Mesendoderm (in vitro differentiated cells): Measurements from ENCODE around the gene ATP13A4.

ENCODE experiments used
- DNase-seq: peaks from one replicate; pipeline ENCODE4 v3.0.0; 2013
- H2AK5ac ChIP-seq: 2 replicates; pipeline ENCODE4 v1.6.1; 2013; ENCODE audit warnings: low read length, inconsistent platforms
- H2BK120ac ChIP-seq: 2 replicates; pipeline ENCODE4 v1.6.1; 2013; ENCODE audit warnings: low read depth, mild to moderate bottlenecking, low read length, moderate library complexity, mixed read lengths
- H2BK15ac ChIP-seq: replicated peaks from 2 replicates; pipeline ENCODE4 v1.6.1; 2013; ENCODE audit warnings: low read depth, mild to moderate bottlenecking, moderate library complexity
- H2BK5ac ChIP-seq: 2 replicates; pipeline ENCODE4 v1.6.1; 2013; ENCODE audit warnings: low read length, inconsistent platforms
- H3K18ac ChIP-seq: 2 replicates; pipeline ENCODE4 v1.6.1; 2013; ENCODE audit warnings: mild to moderate bottlenecking, low read length, mixed read lengths
- H3K23ac ChIP-seq: one replicate; pipeline ENCODE4 v1.6.1; 2013; ENCODE audit warnings: low read length
- H3K27ac ChIP-seq: 2 replicates; pipeline ENCODE4 v1.5.1; 2013; ENCODE audit warnings: low read depth, mild to moderate bottlenecking, inconsistent platforms, low read length, moderate library complexity
- H3K27me3 ChIP-seq: 2 replicates; pipeline ENCODE4 v1.6.1; 2013; ENCODE audit warnings: low read length, control low read depth, mild to moderate bottlenecking, inconsistent platforms; ENCODE audit not compliant: insufficient read depth, poor library complexity
- H3K36me3 ChIP-seq: 2 replicates; pipeline ENCODE4 v1.6.1; 2013; ENCODE audit warnings: low read length, inconsistent platforms; ENCODE audit not compliant: control insufficient read depth, insufficient read depth
- H3K4ac ChIP-seq: one replicate; pipeline ENCODE4 v1.6.1; 2013; ENCODE audit warnings: low read depth, mild to moderate bottlenecking, low read length, moderate library complexity
- H3K4me1 ChIP-seq: 2 replicates; pipeline ENCODE4 v1.6.1; 2013; ENCODE audit warnings: low read depth, low read length, inconsistent platforms; ENCODE audit not compliant: control insufficient read depth
- H3K4me2 ChIP-seq: 2 replicates; pipeline ENCODE4 v1.6.1; 2013; ENCODE audit warnings: low read length
- H3K4me3 ChIP-seq: 2 replicates; pipeline ENCODE4 v1.5.1; 2013; ENCODE audit warnings: mild to moderate bottlenecking, low read length
- H3K56ac ChIP-seq: one replicate; pipeline ENCODE4 v1.6.1; 2013; ENCODE audit warnings: low read length
- H3K79me1 ChIP-seq: 2 replicates; pipeline ENCODE4 v1.6.1; 2013; ENCODE audit warnings: low read length, inconsistent platforms
- H3K79me2 ChIP-seq: 2 replicates; pipeline ENCODE4 v1.6.1; 2013; ENCODE audit warnings: mild to moderate bottlenecking, low read length; ENCODE audit not compliant: control insufficient read depth, insufficient read depth
- H3K9ac ChIP-seq: 2 replicates; pipeline ENCODE4 v1.6.1; 2013; ENCODE audit warnings: low read length, inconsistent platforms
- H4K5ac ChIP-seq: one replicate; pipeline ENCODE4 v1.6.1; 2013; ENCODE audit warnings: low read length
- H4K8ac ChIP-seq: one replicate; pipeline ENCODE4 v1.6.1; 2013; ENCODE audit warnings: low read depth, mild to moderate bottlenecking, control low read depth, low read length, moderate library complexity
- WGBS: extraction: QIAGEN DNeasy Blood & Tissue Kit; methylation state at CpG from one replicate; pipeline ENCODE4 v1.1.7; 2013; ENCODE audit warnings: low lambda C conversion rate, missing lambda C conversion rate; ENCODE audit not compliant: insufficient coverage; ENCODE audit errors: extremely low coverage; 5-methylcytosine and 5-hydroxymethylcytosine counted together

ATP13A4 gene

GRCh38 chr3:193388361-193388760 is 166.3 kb downstream of the ATP13A4 start:
- Histone ChIP-seq H3K18ac (no peak overlapping the region), H3K56ac (no peak overlapping the region), H3K27ac (no peak overlapping the region), H3K4ac (no peak overlapping the region), H3K4me2 (no peak overlapping the region), H3K4me1 (peaks cover 1% of the 10 kb centered on the region), H3K4me3 (no peak overlapping the region), H3K79me1 (no peaks in the 10 kb centered on the region), H3K79me2 (no peaks in the 10 kb centered on the region), H2AK5ac (no peak overlapping the region), H4K8ac (no peak overlapping the region), H2BK5ac (no peak overlapping the region), H4K5ac (no peak overlapping the region), H2BK120ac (no peak overlapping the region), H2BK15ac (no peak overlapping the region), H3K36me3 (no peaks in the 10 kb centered on the region), H3K27me3 (no peaks in the 10 kb centered on the region), H3K23ac (no peak overlapping the region), H3K9ac (no peak overlapping the region)
- DNase-seq: no peak
- no CpG with 5 or more reads among the region's 6 CpGs for WGBS

GRCh38 chr3:193387596-193387995 is 167.1 kb downstream of the ATP13A4 start:
- DNase-seq: no peak
- Histone ChIP-seq H2BK15ac (no peak overlapping the region), H2BK5ac (no peak overlapping the region), H3K4me2 (no peak overlapping the region), H2BK120ac (no peak overlapping the region), H2AK5ac (no peak overlapping the region), H3K56ac (no peak overlapping the region), H3K4me1 (peaks cover 2% of the 10 kb centered on the region), H3K18ac (no peak overlapping the region), H4K5ac (no peak overlapping the region), H3K9ac (no peak overlapping the region), H3K27me3 (no peaks in the 10 kb centered on the region), H3K4me3 (no peak overlapping the region), H3K23ac (no peak overlapping the region), H3K27ac (no peak overlapping the region), H3K79me2 (no peaks in the 10 kb centered on the region), H4K8ac (no peak overlapping the region), H3K4ac (no peak overlapping the region), H3K79me1 (no peaks in the 10 kb centered on the region), H3K36me3 (no peaks in the 10 kb centered on the region)
- no CpG with 5 or more reads among the region's 2 CpGs for WGBS

DNA sequence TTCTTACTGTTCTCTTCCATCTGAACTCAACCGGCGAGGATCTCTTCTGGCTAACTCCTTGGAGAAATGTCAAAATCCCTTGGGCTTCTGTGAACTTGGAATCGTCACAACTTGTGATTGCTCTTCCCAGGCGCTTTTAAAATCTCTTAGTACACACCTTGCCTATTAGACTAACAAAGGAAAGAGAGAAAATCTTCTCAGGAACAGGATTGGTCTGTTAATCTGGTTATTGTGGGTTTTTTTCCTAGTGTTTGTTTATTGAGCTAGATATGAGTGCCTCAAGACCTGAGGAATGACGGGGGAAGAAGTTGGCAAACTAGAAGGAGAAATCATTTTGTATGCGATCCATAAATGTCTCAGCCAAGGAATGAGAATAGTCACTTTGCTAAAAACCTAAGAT is 176.0 kb downstream of the ATP13A4 start, which contains the start of gene ATP13A5:
Gene ATP13A5, minus strand, starts transcription at position 48 of the 400 bp plus-strand sequence. Its CDS starts 28 bp downstream, at position 20.
- peaks cover 2% of the 10 kb centered on the region for H3K4me1 ChIP-seq
- no peaks in the 10 kb centered on the region for H3K27me3 ChIP-seq
- H3K4me2 ChIP-seq: no peak within 1 kb of the TSS
- H3K27ac ChIP-seq: no peak within 1 kb of the TSS
- no peak within 1 kb of the TSS for H4K8ac ChIP-seq
- DNase-seq: no peak
- H3K9ac ChIP-seq: no peak within 1 kb of the TSS
- H3K36me3 ChIP-seq: no peaks in the 10 kb centered on the region
- H3K79me1 ChIP-seq: no peaks in the 10 kb centered on the region
- H4K5ac ChIP-seq: no peak within 1 kb of the TSS
- H3K79me2 ChIP-seq: no peaks in the 10 kb centered on the region
- H3K23ac ChIP-seq: no peak within 1 kb of the TSS
- no CpG with 5 or more reads among the region's 6 CpGs for WGBS
- no peak within 1 kb of the TSS for H2AK5ac ChIP-seq
- no peak within 1 kb of the TSS for H2BK5ac ChIP-seq
- no peak within 1 kb of the TSS for H3K56ac ChIP-seq
- H2BK120ac ChIP-seq: no peak within 1 kb of the TSS
- H2BK15ac ChIP-seq: no peak within 1 kb of the TSS
- no peak within 1 kb of the TSS for H3K4me3 ChIP-seq
- no peak within 1 kb of the TSS for H3K18ac ChIP-seq
- no peak within 1 kb of the TSS for H3K4ac ChIP-seq

DNA sequence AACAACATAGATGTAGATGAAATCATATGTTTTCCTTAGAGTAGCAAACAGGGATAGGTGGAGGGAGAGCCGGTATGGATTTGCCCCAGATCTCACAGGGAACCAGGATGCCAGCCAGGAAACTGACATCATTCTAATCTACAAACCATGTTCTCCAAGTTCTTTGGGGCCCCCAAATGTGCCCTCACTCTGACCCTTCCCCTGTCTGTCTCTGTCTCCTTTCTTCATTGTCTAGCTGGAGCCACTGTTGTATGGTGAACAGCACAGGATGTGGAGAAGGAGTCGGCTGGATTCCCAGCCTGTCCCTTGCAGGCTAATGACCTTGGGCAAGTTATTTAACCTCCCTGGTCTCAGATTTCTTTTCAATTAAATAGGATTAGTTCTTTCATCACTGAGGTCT is 177.1 kb downstream of the ATP13A4 start:
- H3K36me3 ChIP-seq: no peaks in the 10 kb centered on the region
- H3K79me1 ChIP-seq: no peaks in the 10 kb centered on the region
- H3K4me1 ChIP-seq: no peaks in the 10 kb centered on the region
- no peak overlapping the region for H2BK5ac ChIP-seq
- no peak overlapping the region for H3K4me2 ChIP-seq
- H3K18ac ChIP-seq: no peak overlapping the region
- no peaks in the 10 kb centered on the region for H3K79me2 ChIP-seq
- no peak overlapping the region for H3K56ac ChIP-seq
- H2BK120ac ChIP-seq: no peak overlapping the region
- WGBS: no CpG with 5 or more reads among the region's 2 CpGs
- no peak overlapping the region for H3K23ac ChIP-seq
- H3K4me3 ChIP-seq: no peak overlapping the region
- no peak overlapping the region for H3K27ac ChIP-seq
- no peak for DNase-seq
- no peak overlapping the region for H3K4ac ChIP-seq
- H3K9ac ChIP-seq: no peak overlapping the region
- no peak overlapping the region for H4K8ac ChIP-seq
- no peak overlapping the region for H4K5ac ChIP-seq
- H3K27me3 ChIP-seq: no peaks in the 10 kb centered on the region
- no peak overlapping the region for H2AK5ac ChIP-seq
- H2BK15ac ChIP-seq: no peak overlapping the region

DNA sequence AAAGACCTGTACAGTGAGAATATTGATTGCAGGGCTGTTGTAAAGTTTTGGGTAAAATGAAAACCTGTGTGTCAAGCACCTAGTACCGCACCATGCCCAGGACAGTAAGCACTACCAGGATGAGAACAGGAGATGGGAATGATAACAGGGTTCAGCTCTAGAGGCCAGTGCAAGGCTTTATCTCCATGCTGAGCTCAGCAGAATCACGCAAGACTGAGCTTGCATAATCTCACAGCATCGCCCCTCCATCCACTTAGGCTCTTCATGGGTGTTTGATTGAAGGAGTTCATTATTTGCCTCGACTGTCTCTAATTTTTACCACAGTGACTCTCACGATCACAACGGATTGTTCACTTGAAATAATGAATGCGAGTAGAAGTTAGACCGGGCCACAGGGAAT is 179.1 kb downstream of the ATP13A4 start:
- no CpG with 5 or more reads among the region's 8 CpGs for WGBS
- Histone ChIP-seq H3K56ac (no peak overlapping the region), H4K5ac (no peak overlapping the region), H3K4me1 (no peaks in the 10 kb centered on the region), H3K79me1 (no peaks in the 10 kb centered on the region), H3K4ac (no peak overlapping the region), H3K4me3 (no peak overlapping the region), H2BK15ac (no peak overlapping the region), H3K18ac (no peak overlapping the region), H4K8ac (no peak overlapping the region), H2BK120ac (no peak overlapping the region), H3K36me3 (no peaks in the 10 kb centered on the region), H3K79me2 (no peaks in the 10 kb centered on the region), H3K23ac (no peak overlapping the region), H2AK5ac (no peak overlapping the region), H3K27ac (no peak overlapping the region), H3K4me2 (no peak overlapping the region), H2BK5ac (no peak overlapping the region), H3K27me3 (no peaks in the 10 kb centered on the region), H3K9ac (no peak overlapping the region)
- DNase-seq: no peak

DNA sequence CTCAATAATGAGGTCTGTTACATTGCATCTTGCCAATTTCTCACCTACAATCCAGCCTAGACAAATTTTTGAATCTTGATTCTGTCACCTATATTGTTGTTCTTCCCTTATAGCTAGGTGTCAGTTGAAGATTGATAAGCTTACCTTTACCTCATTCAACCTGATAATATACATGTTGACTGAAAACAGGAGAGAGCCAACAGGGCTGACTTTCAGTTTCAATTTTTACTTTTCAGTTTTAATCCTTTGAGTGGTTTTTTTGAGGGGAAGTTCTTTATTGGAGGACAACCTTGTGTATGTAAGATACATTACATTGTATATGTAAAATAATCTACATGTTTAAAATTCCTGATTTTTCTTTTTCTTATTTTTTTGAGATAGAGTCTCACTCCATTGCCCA is 181.9 kb downstream of the ATP13A4 start:
- Histone ChIP-seq H4K8ac (no peak overlapping the region), H2BK5ac (no peak overlapping the region), H3K9ac (no peak overlapping the region), H3K56ac (no peak overlapping the region), H2AK5ac (no peak overlapping the region), H3K79me2 (no peaks in the 10 kb centered on the region), H2BK120ac (no peak overlapping the region), H2BK15ac (no peak overlapping the region), H3K27ac (no peak overlapping the region), H3K79me1 (no peaks in the 10 kb centered on the region), H3K18ac (no peak overlapping the region), H3K4ac (no peak overlapping the region), H4K5ac (no peak overlapping the region), H3K4me3 (no peak overlapping the region), H3K23ac (no peak overlapping the region), H3K27me3 (no peaks in the 10 kb centered on the region), H3K36me3 (no peaks in the 10 kb centered on the region), H3K4me1 (no peaks in the 10 kb centered on the region), H3K4me2 (no peak overlapping the region)
- no peak for DNase-seq
